Body of pancreas (tissue), 4 donors: ENCODE data around the gene CLIC3.

Source experiments
- POLR2A ChIP-seq, 3 donors: fragments of 450-650 bp; IDR thresholded peaks; one replicate each; pipeline ENCODE4 v1.6.1; 2016; ENCODE audit warnings: antibody characterized with exemption in 3 of 3, mild to moderate bottlenecking in 2 of 3
- TF ChIP-seq, protein P1 (sequence below), 7 experiments: fragments of 450-650 bp in 4 of 7; fragments of 200-600 bp in 3 of 7; sonication (generic) in 3 of 7; IDR thresholded peaks; one replicate each; pipeline ENCODE4 v1.5.1; 2016 to 2019; ENCODE audit warnings: antibody characterized with exemption in 7 of 7

DNA sequence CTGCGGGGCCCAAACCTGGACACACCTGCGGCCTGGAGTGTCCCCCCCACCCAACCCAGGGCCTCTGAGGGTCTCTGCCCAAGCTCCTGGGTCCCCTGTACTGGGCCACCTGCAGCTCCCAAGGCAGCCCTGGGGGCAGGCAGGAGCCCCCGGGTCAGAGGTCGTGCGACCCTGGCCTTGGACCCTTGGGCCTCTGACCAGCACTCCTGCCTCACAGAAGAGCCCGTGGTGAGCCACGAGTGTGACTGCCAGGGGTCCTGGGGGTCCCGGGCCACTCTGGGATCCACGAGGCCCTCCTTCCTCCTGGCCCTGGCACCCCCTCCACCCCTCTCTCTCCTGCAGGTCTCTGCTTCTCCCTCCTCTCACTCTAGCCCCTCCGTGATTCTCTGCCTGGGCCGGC is 24.0 kb downstream of the CLIC3 start:
- no peak for TF ChIP-seq POLR2A (IDR thresholded peaks at IDR 0.05)
- TF ChIP-seq, protein P1, sequence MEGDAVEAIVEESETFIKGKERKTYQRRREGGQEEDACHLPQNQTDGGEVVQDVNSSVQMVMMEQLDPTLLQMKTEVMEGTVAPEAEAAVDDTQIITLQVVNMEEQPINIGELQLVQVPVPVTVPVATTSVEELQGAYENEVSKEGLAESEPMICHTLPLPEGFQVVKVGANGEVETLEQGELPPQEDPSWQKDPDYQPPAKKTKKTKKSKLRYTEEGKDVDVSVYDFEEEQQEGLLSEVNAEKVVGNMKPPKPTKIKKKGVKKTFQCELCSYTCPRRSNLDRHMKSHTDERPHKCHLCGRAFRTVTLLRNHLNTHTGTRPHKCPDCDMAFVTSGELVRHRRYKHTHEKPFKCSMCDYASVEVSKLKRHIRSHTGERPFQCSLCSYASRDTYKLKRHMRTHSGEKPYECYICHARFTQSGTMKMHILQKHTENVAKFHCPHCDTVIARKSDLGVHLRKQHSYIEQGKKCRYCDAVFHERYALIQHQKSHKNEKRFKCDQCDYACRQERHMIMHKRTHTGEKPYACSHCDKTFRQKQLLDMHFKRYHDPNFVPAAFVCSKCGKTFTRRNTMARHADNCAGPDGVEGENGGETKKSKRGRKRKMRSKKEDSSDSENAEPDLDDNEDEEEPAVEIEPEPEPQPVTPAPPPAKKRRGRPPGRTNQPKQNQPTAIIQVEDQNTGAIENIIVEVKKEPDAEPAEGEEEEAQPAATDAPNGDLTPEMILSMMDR (IDR thresholded peaks at IDR 0.05), result no peak
